ENCODE data around the gene MATCAP1.

DNA sequence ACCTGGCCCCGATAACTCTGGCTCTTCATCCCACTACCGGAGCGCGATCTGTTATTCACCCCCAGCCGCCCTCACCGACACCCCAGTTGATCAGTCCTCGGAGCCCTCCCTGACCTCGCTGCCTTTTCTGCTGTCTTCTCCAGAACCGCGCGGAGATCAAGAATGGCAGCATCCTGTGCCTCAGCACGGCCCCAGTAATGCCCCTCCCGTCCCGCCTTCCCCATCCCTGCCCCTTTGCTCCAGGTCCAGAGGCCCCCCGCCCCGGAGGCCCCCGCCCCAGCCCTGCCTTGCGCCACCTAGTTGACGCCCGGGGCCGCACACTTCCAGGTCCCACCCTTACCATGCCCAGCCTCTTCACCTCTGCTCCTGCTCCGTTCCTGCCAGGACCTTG, 16.0 kb upstream of the MATCAP1 start:
- TF ChIP-seq, protein P1, sequence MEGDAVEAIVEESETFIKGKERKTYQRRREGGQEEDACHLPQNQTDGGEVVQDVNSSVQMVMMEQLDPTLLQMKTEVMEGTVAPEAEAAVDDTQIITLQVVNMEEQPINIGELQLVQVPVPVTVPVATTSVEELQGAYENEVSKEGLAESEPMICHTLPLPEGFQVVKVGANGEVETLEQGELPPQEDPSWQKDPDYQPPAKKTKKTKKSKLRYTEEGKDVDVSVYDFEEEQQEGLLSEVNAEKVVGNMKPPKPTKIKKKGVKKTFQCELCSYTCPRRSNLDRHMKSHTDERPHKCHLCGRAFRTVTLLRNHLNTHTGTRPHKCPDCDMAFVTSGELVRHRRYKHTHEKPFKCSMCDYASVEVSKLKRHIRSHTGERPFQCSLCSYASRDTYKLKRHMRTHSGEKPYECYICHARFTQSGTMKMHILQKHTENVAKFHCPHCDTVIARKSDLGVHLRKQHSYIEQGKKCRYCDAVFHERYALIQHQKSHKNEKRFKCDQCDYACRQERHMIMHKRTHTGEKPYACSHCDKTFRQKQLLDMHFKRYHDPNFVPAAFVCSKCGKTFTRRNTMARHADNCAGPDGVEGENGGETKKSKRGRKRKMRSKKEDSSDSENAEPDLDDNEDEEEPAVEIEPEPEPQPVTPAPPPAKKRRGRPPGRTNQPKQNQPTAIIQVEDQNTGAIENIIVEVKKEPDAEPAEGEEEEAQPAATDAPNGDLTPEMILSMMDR (IDR thresholded peaks at IDR 0.05), result no peak
- TF ChIP-seq POLR2A (IDR thresholded peaks at IDR 0.05), result peak in 1 of 2 donors; percentile 7

Data from Peyer's patch (tissue), 4 donors.